PC-3 (cell line): ENCODE measurements around the gene CERK. TPM values are rescaled to one million over a fixed set of nuclear protein-coding genes. Genes with fewer than 3 reads are reported as not detected.

ENCODE experiments used
- ATAC-seq: fragments of 200-7000 bp; cut with Tn5 transposase; 2 replicates; pipeline ENCODE4 v1.9.1; 2020; ENCODE audit warnings: mild to moderate bottlenecking, moderate library complexity
- BruUV-seq: library from RNA; stranded (reverse); fragments of 400-500 nt; replicated peaks from 2 replicates; lab custom pipeline; 2021; lab: Mats Ljungman, UMichigan
- CTCF ChIA-PET: fragments of 300-600 bp; sonication (Branson Sonifier 250); formaldehyde crosslinking; loops from one replicate; lab custom pipeline; 2022; ENCODE audit warnings: antibody characterized with exemption; lab: Charles Lee
- POLR2A ChIA-PET: fragments of 300-600 bp; sonication (Branson Sonifier 250); formaldehyde crosslinking; loops from one replicate; lab custom pipeline; 2022; ENCODE audit warnings: antibody characterized with exemption; ENCODE audit not compliant: unreplicated experiment; lab: Charles Lee
- DNase-seq: peaks from one replicate; pipeline ENCODE4 v3.0.0-alpha.2; 2015
- H2AFZ ChIP-seq: fragments of 300-600 bp; sonication (generic); 2 replicates; pipeline ENCODE4 v1.6.0; 2016; ENCODE audit warnings: antibody characterized with exemption, low read length
- H3F3A ChIP-seq: fragments of 300-600 bp; sonication (generic); one replicate; pipeline ENCODE4 v1.6.0; 2017; ENCODE audit warnings: antibody characterized with exemption, low read length, control low read depth, mild to moderate bottlenecking; ENCODE audit not compliant: unreplicated experiment
- H3K27ac ChIP-seq: fragments of 300-600 bp; sonication (generic); 2 replicates; pipeline ENCODE4 v1.5.1; 2016; ENCODE audit warnings: mild to moderate bottlenecking, low read length
- H3K27me3 ChIP-seq: fragments of 300-600 bp; sonication (generic); 2 replicates; pipeline ENCODE4 v1.6.1; 2016; ENCODE audit warnings: low read length, mixed read lengths
- H3K36me3 ChIP-seq: fragments of 300-600 bp; sonication (generic); 2 replicates; pipeline ENCODE4 v1.6.1; 2016; ENCODE audit warnings: low read depth, mixed run types, low read length, mixed read lengths
- H3K4me1 ChIP-seq: fragments of 300-600 bp; sonication (generic); 2 replicates; pipeline ENCODE4 v1.5.1; 2016; ENCODE audit warnings: low read length; ENCODE audit not compliant: insufficient read depth
- H3K4me2 ChIP-seq: fragments of 300-600 bp; sonication (generic); 2 replicates; pipeline ENCODE4 v1.6.0; 2016; ENCODE audit warnings: low read length
- H3K4me3 ChIP-seq: fragments of 300-600 bp; sonication (generic); 2 replicates; pipeline ENCODE4 v1.5.1; 2016; ENCODE audit warnings: mild to moderate bottlenecking, low read length, mixed read lengths
- H3K79me2 ChIP-seq: fragments of 300-600 bp; sonication (generic); 2 replicates; pipeline ENCODE4 v1.6.1; 2017; ENCODE audit warnings: low read length, mixed read lengths
- H3K9ac ChIP-seq: fragments of 300-600 bp; sonication (generic); 2 replicates; pipeline ENCODE4 v1.6.0; 2016; ENCODE audit warnings: mild to moderate bottlenecking, low read length
- H3K9me2 ChIP-seq: fragments of 300-600 bp; sonication (generic); replicated peaks from 2 replicates; pipeline ENCODE4 v1.6.1; 2016; ENCODE audit warnings: mixed run types, low read length, mixed read lengths
- H3K9me3 ChIP-seq: fragments of 300-600 bp; sonication (generic); 2 replicates; pipeline ENCODE4 v1.6.1; 2016; ENCODE audit warnings: low read length, mixed read lengths
- H4K20me1 ChIP-seq: fragments of 300-600 bp; sonication (generic); 2 replicates; pipeline ENCODE4 v1.6.1; 2016; ENCODE audit warnings: low read length, mixed read lengths
- CTCF ChIP-seq: fragments of 300-600 bp; sonication (generic); conservative IDR thresholded peaks from 2 replicates; pipeline ENCODE4 v1.5.1; 2017; ENCODE audit warnings: antibody characterized with exemption, low read depth, mild to moderate bottlenecking, low read length
- EZH2 ChIP-seq: fragments of 300-600 bp; sonication (generic); IDR thresholded peaks from one replicate; pipeline ENCODE4 v1.6.1; 2017; ENCODE audit warnings: antibody characterized with exemption, mild to moderate bottlenecking, low read length; ENCODE audit not compliant: unreplicated experiment
- EZH2phosphoT487 ChIP-seq: fragments of 300-600 bp; sonication (generic); IDR thresholded peaks from 2 replicates; pipeline ENCODE4 v1.6.1; 2018; ENCODE audit warnings: mild to moderate bottlenecking, antibody characterized with exemption, low read length, borderline replicate concordance
- intact Hi-C: fragments of 100-400 bp; cut with micrococcal nuclease; formaldehyde crosslinking; loops from 2 replicates; pipeline ENCODE4 v1.9.0; 2023
- total RNA-seq: library from RNA; depleted of rRNA; stranded (reverse); fragments of >200 nt; gene quantifications from 2 replicates; pipeline ENCODE4 v1.2.3, GENCODE V29; 2014

The CERK gene
- total RNA-seq, 1 experiment from 2014 or later, result 21.6 TPM

- POLR2A ChIA-PET, result no interaction called here
- Histone ChIP-seq H3K9me3 (no peaks in the 10 kb centered on the region), H3F3A (no peaks in the 10 kb centered on the region), H3K4me1 (peaks cover 31% of the 10 kb centered on the region), H3K79me2 (no peaks in the 10 kb centered on the region), H3K4me2 (no peak overlapping the region), H3K36me3 (no peaks in the 10 kb centered on the region), H3K4me3 (no peak overlapping the region), H3K9ac (no peak overlapping the region), H3K27me3 (no peaks in the 10 kb centered on the region), H2AFZ (no peak overlapping the region), H4K20me1 (no peaks in the 10 kb centered on the region), H3K9me2 (no peaks in the 10 kb centered on the region), H3K27ac (no peak overlapping the region)
- intact Hi-C loops, result loop anchor here (5.0 kb wide), 1 partner anchor 95 kb away; no protein-coding TSS in a partner anchor
- ATAC-seq (no peak), DNase-seq (no peak)
- TF ChIP-seq EZH2 (no peak), CTCF (no peak), EZH2phosphoT487 (no peak)
- CTCF ChIA-PET, result no interaction called here
- BruUV-seq, result no TSS peak
These were observed 80.4 kb downstream of the CERK start for GRCh38 chr22:46657655-46657953.

GRCh38 chr22:46656856-46657654, 81.0 kb downstream of the CERK start:
- ATAC-seq, result no peak
- no peaks in the 10 kb centered on the region for H3F3A ChIP-seq

More at GRCh38 chr22:46656856-46657654, 81.0 kb downstream of the CERK start:
- ChIA-PET CTCF (no interaction called here), POLR2A (no interaction called here)
- intact Hi-C loops, result loop anchor here (5.0 kb wide), 1 partner anchor 95 kb away; no protein-coding TSS in a partner anchor
- BruUV-seq, result no TSS peak
- no peak overlapping the region for H3K4me2 ChIP-seq
- H3K4me1 ChIP-seq, result peaks cover 30% of the 10 kb centered on the region
- H2AFZ ChIP-seq, result no peak overlapping the region
- H3K9ac ChIP-seq, result no peak overlapping the region
- no peaks in the 10 kb centered on the region for H3K27me3 ChIP-seq
- H3K9me2 ChIP-seq, result no peaks in the 10 kb centered on the region
- DNase-seq, result no peak
- TF ChIP-seq EZH2 (no peak), CTCF (no peak), EZH2phosphoT487 (no peak)
- no peaks in the 10 kb centered on the region for H3K9me3 ChIP-seq
- no peak overlapping the region for H3K4me3 ChIP-seq
- no peaks in the 10 kb centered on the region for H3K36me3 ChIP-seq
- H3K27ac ChIP-seq, result no peak overlapping the region
- H3K79me2 ChIP-seq, result no peaks in the 10 kb centered on the region
- H4K20me1 ChIP-seq, result no peaks in the 10 kb centered on the region
